ENCODE data around the gene NDUFA5. TPM values are rescaled to one million over a fixed set of nuclear protein-coding genes. Genes with fewer than 3 reads are reported as not detected.

The NDUFA5 gene
- total RNA-seq, 1 donor from 2014 or later = 56.5 TPM

GRCh38 chr7:123599766-123600165 lies 42.1 kb upstream of the NDUFA5 start:
- Mint-ChIP-seq H3K36me3 (ENCODE audit: unreplicated experiment) (no peaks in the 10 kb centered on the region), H3K27me3 (ENCODE audit: unreplicated experiment) (no peaks in the 10 kb centered on the region), H3K9me3 (ENCODE audit: unreplicated experiment) (no peaks in the 10 kb centered on the region), H3K4me3 (ENCODE audit: unreplicated experiment) (no peak overlapping the region), H3K4me1 (ENCODE audit: unreplicated experiment) (no peaks in the 10 kb centered on the region), H3K27ac (ENCODE audit: unreplicated experiment) (no peak overlapping the region)
- DNase-seq (ENCODE audit: extremely low spot score, unreplicated experiment) = no peak
- TF ChIP-seq, protein P1, sequence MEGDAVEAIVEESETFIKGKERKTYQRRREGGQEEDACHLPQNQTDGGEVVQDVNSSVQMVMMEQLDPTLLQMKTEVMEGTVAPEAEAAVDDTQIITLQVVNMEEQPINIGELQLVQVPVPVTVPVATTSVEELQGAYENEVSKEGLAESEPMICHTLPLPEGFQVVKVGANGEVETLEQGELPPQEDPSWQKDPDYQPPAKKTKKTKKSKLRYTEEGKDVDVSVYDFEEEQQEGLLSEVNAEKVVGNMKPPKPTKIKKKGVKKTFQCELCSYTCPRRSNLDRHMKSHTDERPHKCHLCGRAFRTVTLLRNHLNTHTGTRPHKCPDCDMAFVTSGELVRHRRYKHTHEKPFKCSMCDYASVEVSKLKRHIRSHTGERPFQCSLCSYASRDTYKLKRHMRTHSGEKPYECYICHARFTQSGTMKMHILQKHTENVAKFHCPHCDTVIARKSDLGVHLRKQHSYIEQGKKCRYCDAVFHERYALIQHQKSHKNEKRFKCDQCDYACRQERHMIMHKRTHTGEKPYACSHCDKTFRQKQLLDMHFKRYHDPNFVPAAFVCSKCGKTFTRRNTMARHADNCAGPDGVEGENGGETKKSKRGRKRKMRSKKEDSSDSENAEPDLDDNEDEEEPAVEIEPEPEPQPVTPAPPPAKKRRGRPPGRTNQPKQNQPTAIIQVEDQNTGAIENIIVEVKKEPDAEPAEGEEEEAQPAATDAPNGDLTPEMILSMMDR (IDR thresholded peaks at IDR 0.05) = no peak

DNA sequence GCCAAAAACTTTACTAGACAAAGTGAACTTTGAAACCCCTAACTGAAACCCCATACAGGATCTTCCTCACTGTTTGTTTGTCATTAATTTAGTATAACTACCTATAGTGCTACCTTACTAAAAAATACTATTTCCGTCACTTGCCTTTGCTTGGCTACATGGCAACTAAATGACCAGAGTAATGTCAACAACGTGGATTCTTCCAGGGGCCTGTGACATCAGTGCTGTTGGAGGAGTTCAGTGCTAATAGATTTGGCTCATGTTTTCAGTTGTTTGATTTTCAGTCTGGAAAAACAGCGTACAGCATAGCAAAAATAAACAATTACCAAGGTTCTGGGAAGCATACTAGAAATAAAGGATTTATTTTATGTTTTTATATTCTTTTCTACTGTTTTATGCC lies 41.0 kb upstream of the NDUFA5 start:
- no peak overlapping the region for H3K4me3 Mint-ChIP-seq (ENCODE audit: unreplicated experiment)
- H3K9me3 Mint-ChIP-seq (ENCODE audit: unreplicated experiment) = no peaks in the 10 kb centered on the region
- no peaks in the 10 kb centered on the region for H3K36me3 Mint-ChIP-seq (ENCODE audit: unreplicated experiment)
- H3K4me1 Mint-ChIP-seq (ENCODE audit: unreplicated experiment) = no peaks in the 10 kb centered on the region
- H3K27me3 Mint-ChIP-seq (ENCODE audit: unreplicated experiment) = peaks cover 3% of the 10 kb centered on the region
- no peak overlapping the region for H3K27ac Mint-ChIP-seq (ENCODE audit: unreplicated experiment)
- DNase-seq (ENCODE audit: extremely low spot score, unreplicated experiment) = no peak
- TF ChIP-seq, protein P1 (IDR thresholded peaks at IDR 0.05) = no peak

DNA sequence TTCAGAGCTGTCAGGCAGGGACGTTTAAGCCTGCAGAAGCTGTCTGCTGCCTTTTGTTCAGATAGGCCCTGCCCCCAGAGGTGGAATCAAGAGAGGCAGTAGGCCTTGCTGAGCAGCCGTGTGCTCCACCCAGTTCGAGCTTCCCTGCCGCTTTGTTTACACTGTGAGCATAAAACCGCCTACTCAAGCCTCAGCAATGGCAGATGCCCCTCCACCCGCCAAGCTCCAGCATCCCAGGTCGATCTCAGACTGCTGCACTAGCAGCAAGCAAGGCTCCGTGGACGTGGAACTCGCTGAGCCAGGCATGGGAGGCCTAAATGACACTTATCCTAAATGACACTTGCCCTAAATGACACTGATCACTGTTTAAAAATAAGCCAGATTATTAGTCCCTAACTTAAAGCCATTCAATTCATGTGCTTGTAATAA lies 37.2 kb upstream of the NDUFA5 start:
- no peak overlapping the region for H3K27ac Mint-ChIP-seq (ENCODE audit: unreplicated experiment)
- H3K4me3 Mint-ChIP-seq (ENCODE audit: unreplicated experiment) = no peak overlapping the region
- TF ChIP-seq, protein P1 (IDR thresholded peaks at IDR 0.05) = no peak
- no peaks in the 10 kb centered on the region for H3K36me3 Mint-ChIP-seq (ENCODE audit: unreplicated experiment)
- peaks cover 37% of the 10 kb centered on the region for H3K27me3 Mint-ChIP-seq (ENCODE audit: unreplicated experiment)
- H3K4me1 Mint-ChIP-seq (ENCODE audit: unreplicated experiment) = no peaks in the 10 kb centered on the region
- no peaks in the 10 kb centered on the region for H3K9me3 Mint-ChIP-seq (ENCODE audit: unreplicated experiment)
- DNase-seq (ENCODE audit: extremely low spot score, unreplicated experiment) = no peak

GRCh38 chr7:123588376-123588775 lies 30.8 kb upstream of the NDUFA5 start:
- Mint-ChIP-seq H3K4me1 (ENCODE audit: unreplicated experiment) (no peaks in the 10 kb centered on the region), H3K4me3 (ENCODE audit: unreplicated experiment) (no peak overlapping the region), H3K27me3 (ENCODE audit: unreplicated experiment) (peaks cover 74% of the 10 kb centered on the region), H3K9me3 (ENCODE audit: unreplicated experiment) (no peaks in the 10 kb centered on the region), H3K36me3 (ENCODE audit: unreplicated experiment) (no peaks in the 10 kb centered on the region), H3K27ac (ENCODE audit: unreplicated experiment) (no peak overlapping the region)
- TF ChIP-seq, protein P1 (IDR thresholded peaks at IDR 0.05) = no peak
- no peak for DNase-seq (ENCODE audit: extremely low spot score, unreplicated experiment)

- Mint-ChIP-seq H3K36me3 (ENCODE audit: unreplicated experiment) (no peaks in the 10 kb centered on the region), H3K27me3 (ENCODE audit: unreplicated experiment) (peaks cover 61% of the 10 kb centered on the region), H3K9me3 (ENCODE audit: unreplicated experiment) (no peaks in the 10 kb centered on the region), H3K27ac (ENCODE audit: unreplicated experiment) (no peak overlapping the region), H3K4me3 (ENCODE audit: unreplicated experiment) (no peak overlapping the region), H3K4me1 (ENCODE audit: unreplicated experiment) (peaks cover 2% of the 10 kb centered on the region)
- DNase-seq (ENCODE audit: extremely low spot score, unreplicated experiment) = no peak
- TF ChIP-seq, protein P1 (IDR thresholded peaks at IDR 0.05) = no peak
These were observed 26.2 kb upstream of the NDUFA5 start for GRCh38 chr7:123583821-123584220.

Data from osteocyte (in vitro differentiated cells).